GM18505 (cell line): ENCODE data around the gene FUCA1.

Experiments
- ATAC-seq: cut with Tn5 transposase; IDR thresholded peaks from one replicate; pipeline ENCODE4 v1.9.1; 2021; ENCODE audit not compliant: unreplicated experiment
- POLR2A ChIP-seq: IDR thresholded peaks from 4 replicates; pipeline ENCODE4 v1.6.1; 2011; ENCODE audit warnings: borderline replicate concordance; ENCODE audit not compliant: insufficient read depth, insufficient read length; ENCODE audit errors: extremely low read depth

Gene FUCA1

GRCh38 chr1:23799255-23799569 is 68.9 kb downstream of the FUCA1 start:
- ATAC-seq = no peak
- TF ChIP-seq POLR2A = no peak

GRCh38 chr1:23798662-23799142 is 69.4 kb downstream of the FUCA1 start:
- ATAC-seq = no peak
- TF ChIP-seq POLR2A = no peak

- no peak for TF ChIP-seq POLR2A
- no peak for ATAC-seq
Observed at GRCh38 chr1:23797478-23798448, 70.3 kb downstream of the FUCA1 start.

- no peak for TF ChIP-seq POLR2A
- no peak for ATAC-seq
Observed at GRCh38 chr1:23796466-23797271, 71.4 kb downstream of the FUCA1 start.

GRCh38 chr1:23795676-23796465 is 72.2 kb downstream of the FUCA1 start:
- peak; percentile 10 for TF ChIP-seq POLR2A
- ATAC-seq = no peak
